ENCODE measurements around the gene HDAC8.

- TF ChIP-seq CTCF (conservative IDR thresholded peaks at IDR 0.05; ENCODE audit: low read length) (no peak), EZH2phosphoT487 (IDR thresholded peaks at IDR 0.05; ENCODE audit: borderline replicate concordance) (no peak)
Measured at GRCh38 chrX:72466493-72466892, 106.2 kb downstream of the HDAC8 start.

All from Loucy (cell line).